Endothelial cell of umbilical vein (primary cell): ENCODE measurements around the gene ATIC. TPM values are rescaled to one million over a fixed set of nuclear protein-coding genes. Genes with fewer than 3 reads are reported as not detected.

Experiments
- BruUV-seq: library from RNA; stranded (reverse); fragments of 400-500 nt; replicated peaks from 2 replicates; lab custom pipeline; 2021; lab: Mats Ljungman, UMichigan
- CTCF ChIA-PET: fragments of 300-600, 350-600 bp; sonication (Branson Sonifier 250); formaldehyde crosslinking; loops from one replicate; lab custom pipeline; 2021; ENCODE audit warnings: antibody characterized with exemption, inconsistent platforms; lab: Charles Lee
- POLR2A ChIA-PET: fragments of 300-600, 350-600 bp; sonication (Branson Sonifier 250); formaldehyde crosslinking; loops from one replicate; lab custom pipeline; 2021; ENCODE audit warnings: antibody characterized with exemption, inconsistent platforms; lab: Charles Lee
- DNase-seq: peaks from one replicate; pipeline ENCODE4 v3.0.0-alpha.2; 2011; ENCODE audit warnings: low read depth, low spot score
- FAIRE-seq: peaks from 2 replicates; lab custom pipeline; 2011; peaks lifted over from hg19 to GRCh38; lab: Jason Lieb, UNC
- H2AFZ ChIP-seq: 2 replicates; pipeline ENCODE4 v1.6.0; 2012; ENCODE audit warnings: low read depth, low read length, control low read depth, inconsistent platforms
- H3K27ac ChIP-seq: 2 replicates; pipeline ENCODE4 v1.5.1; 2011; ENCODE audit warnings: low read depth, mild to moderate bottlenecking, control low read depth, low read length, moderate library complexity; ENCODE audit not compliant: insufficient read depth
- H3K27me3 ChIP-seq, 2 experiments: 2 replicates each; pipeline versions ENCODE4 v1.6.0 to v1.6.1; 2011; ENCODE audit warnings: low read length in 2 of 2, mixed read lengths in 1 of 2; ENCODE audit not compliant: control insufficient read depth in 2 of 2, insufficient read depth in 2 of 2
- H3K36me3 ChIP-seq, 2 experiments: 2 replicates in 1 of 2; 3 replicates in 1 of 2; pipeline ENCODE4 v1.5.1; 2011; ENCODE audit warnings: low read length in 2 of 2, mild to moderate bottlenecking in 1 of 2, moderate library complexity in 1 of 2; ENCODE audit not compliant: control insufficient read depth in 2 of 2, insufficient read depth in 2 of 2; ENCODE audit errors: extremely low read depth in 1 of 2
- H3K4me1 ChIP-seq: 3 replicates; pipeline ENCODE4 v1.5.1; 2011; ENCODE audit warnings: mild to moderate bottlenecking, low read length; ENCODE audit not compliant: control insufficient read depth, insufficient read depth; ENCODE audit errors: extremely low read depth
- H3K4me2 ChIP-seq: 2 replicates; pipeline ENCODE4 v1.6.1; 2011; ENCODE audit warnings: low read length, control low read depth, mixed read lengths; ENCODE audit not compliant: insufficient read depth
- H3K4me3 ChIP-seq, 3 experiments: fragments of 200-600 bp in 1 of 3; sonication (generic), shearing (Covaris generic) in 1 of 3; replicated peaks in 1 of 3; 2 replicates each; pipeline ENCODE4 v1.5.1; 2011 to 2016; ENCODE audit warnings: control low read depth in 3 of 3, low read length in 3 of 3, mild to moderate bottlenecking in 2 of 3, inconsistent platforms in 1 of 3, low read depth in 1 of 3, moderate library complexity in 1 of 3; ENCODE audit not compliant: insufficient read depth in 1 of 3
- H3K79me2 ChIP-seq: 2 replicates; pipeline ENCODE4 v1.6.0; 2012; ENCODE audit warnings: low read length, inconsistent platforms; ENCODE audit not compliant: control insufficient read depth, insufficient read depth
- H3K9ac ChIP-seq: replicated peaks from 2 replicates; pipeline ENCODE3; 2011; ENCODE audit warnings: low read length, control low read depth; ENCODE audit not compliant: insufficient read depth; ENCODE audit errors: extremely low read depth
- H3K9me1 ChIP-seq: replicated peaks from 3 replicates; pipeline ENCODE4 v1.6.0; 2011; ENCODE audit warnings: mild to moderate bottlenecking, low read length; ENCODE audit not compliant: control insufficient read depth, insufficient read depth; ENCODE audit errors: extremely low read depth
- H3K9me3 ChIP-seq: replicated peaks from 2 replicates; pipeline ENCODE4 v1.5.1; 2012; ENCODE audit warnings: low read length, inconsistent platforms; ENCODE audit not compliant: control insufficient read depth, insufficient read depth
- H4K20me1 ChIP-seq: replicated peaks from 2 replicates; pipeline ENCODE3; 2011; ENCODE audit warnings: mild to moderate bottlenecking, low read length; ENCODE audit not compliant: control insufficient read depth, insufficient read depth; ENCODE audit errors: extremely low read depth
- EZH2 ChIP-seq: IDR thresholded peaks from 2 replicates; pipeline ENCODE4 v1.6.1; 2012; ENCODE audit warnings: borderline replicate concordance, low read depth, mild to moderate bottlenecking, moderate library complexity, low read length, inconsistent platforms; ENCODE audit not compliant: severe bottlenecking
- FOS ChIP-seq: IDR thresholded peaks from 2 replicates; pipeline ENCODE4 v1.6.1; 2011; ENCODE audit warnings: mild to moderate bottlenecking, low read length, moderate library complexity, borderline replicate concordance; ENCODE audit not compliant: insufficient read depth
- GATA2 ChIP-seq: IDR thresholded peaks from 2 replicates; pipeline ENCODE4 v1.7.0; 2011; ENCODE audit warnings: low read depth, mild to moderate bottlenecking, moderate library complexity, mixed read lengths, low read length; ENCODE audit not compliant: insufficient read length, insufficient read depth
- JUN ChIP-seq: IDR thresholded peaks from 2 replicates; pipeline ENCODE4 v1.6.1; 2011; ENCODE audit warnings: borderline replicate concordance, low read depth; ENCODE audit not compliant: insufficient read length, insufficient read depth
- MYC ChIP-seq: IDR thresholded peaks from one replicate; pipeline ENCODE4 v1.6.1; 2011; ENCODE audit warnings: mild to moderate bottlenecking, low read depth, low read length
- POLR2A ChIP-seq: IDR thresholded peaks from 2 replicates; pipeline ENCODE4 v1.6.1; 2012; ENCODE audit warnings: low read depth, mild to moderate bottlenecking, control low read depth, low read length
- POLR2AphosphoS5 ChIP-seq: IDR thresholded peaks from 2 replicates; pipeline ENCODE4 v1.6.1; 2012; ENCODE audit warnings: low read depth, mild to moderate bottlenecking, control low read depth, low read length, moderate library complexity; ENCODE audit not compliant: insufficient read depth
- dilution Hi-C: fragments of 300-500 bp; cut with MboI; formaldehyde crosslinking; loops from one replicate; pipeline ENCODE4 v1.15.0; 2019; ENCODE audit warnings: low sequenced_read_pairs; ENCODE audit not compliant: extremely low pct_ligation_motif_present
- intact Hi-C: fragments of 100-400 bp; cut with micrococcal nuclease; formaldehyde crosslinking; loops from one replicate; pipeline ENCODE4 v1.10.0; 2022
- polyA plus RNA-seq, 4 experiments: library from polyadenylated mRNA; depleted of rRNA in 3 of 4; stranded (reverse) in 3 of 4; unstranded in 1 of 4; fragments of >200 nt; gene quantifications; 2 replicates each; pipeline versions ENCODE4 v1.2.1 to v1.2.3, GENCODE V29; 2011 to 2012; ENCODE audit warnings: missing spikeins in 1 of 4
- total RNA-seq: library from RNA; stranded (reverse); gene quantifications from 2 replicates; pipeline ENCODE4 v1.2.3, GENCODE V29; 2021
- TF ChIP-seq, protein P1 (sequence below), 2 donors: IDR thresholded peaks; 1 replicate in 1 of 2; 2 replicates in 1 of 2; pipeline ENCODE4 v1.5.1; 2011; ENCODE audit warnings: low read length in 2 of 2, mild to moderate bottlenecking in 2 of 2, moderate library complexity in 2 of 2, control low read depth in 1 of 2, inconsistent platforms in 1 of 2, low read depth in 1 of 2; ENCODE audit not compliant: insufficient read depth in 1 of 2; ENCODE audit errors: extremely low read depth in 1 of 2
- TF ChIP-seq, protein P2 (sequence below): IDR thresholded peaks from 2 replicates; pipeline ENCODE4 v1.6.1; 2011; ENCODE audit not compliant: insufficient read depth, insufficient read length

ATIC gene
- total and polyA plus RNA-seq, 2 donors (not counting 3 experiments of a cell fraction or from before 2014, with no cell fraction given) = 29.5 to 80.2 TPM

DNA sequence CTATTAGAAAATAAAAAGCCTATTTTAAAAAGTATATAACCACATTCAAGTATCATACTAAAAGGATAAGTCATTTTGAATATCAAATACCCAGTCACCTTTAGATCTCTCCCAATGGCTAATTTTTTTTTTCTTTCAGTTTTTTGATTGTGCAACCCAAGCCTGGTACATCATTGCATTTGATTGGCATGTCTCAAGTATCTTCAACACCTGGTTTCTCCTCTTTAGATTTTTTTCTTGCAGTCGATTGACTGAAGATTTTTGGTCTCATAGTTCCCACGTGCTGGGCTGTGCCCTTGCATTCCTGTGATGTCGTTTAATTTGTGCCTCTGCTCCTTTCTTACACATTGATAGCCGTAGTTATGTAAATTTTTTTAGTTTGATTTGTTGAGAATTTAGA, 40.7 kb downstream of the ATIC start:
- Histone ChIP-seq H3K4me2 (no peak overlapping the region), H2AFZ (no peak overlapping the region), H4K20me1 (no peaks in the 10 kb centered on the region), H3K9me1 (no peaks in the 10 kb centered on the region), H3K27me3 (no peaks in the 10 kb centered on the region), H3K4me1 (no peaks in the 10 kb centered on the region), H3K4me3 (no peak overlapping the region), H3K79me2 (no peaks in the 10 kb centered on the region), H3K9me3 (no peaks in the 10 kb centered on the region), H3K9ac (no peak overlapping the region), H3K27ac (no peak overlapping the region), H3K36me3 (peaks cover 2 to 6% of the 10 kb centered on the region in 2 experiments)
- ChIA-PET POLR2A (no interaction called here), CTCF (no interaction called here)
- intact Hi-C loops = no loop called here
- no TSS peak for BruUV-seq
- no peak for FAIRE-seq
- TF ChIP-seq JUN (no peak), MYC (no peak), EZH2 (no peak), POLR2AphosphoS5 (no peak), POLR2A (no peak), FOS (no peak), GATA2 (no peak)
- TF ChIP-seq, protein P1, sequence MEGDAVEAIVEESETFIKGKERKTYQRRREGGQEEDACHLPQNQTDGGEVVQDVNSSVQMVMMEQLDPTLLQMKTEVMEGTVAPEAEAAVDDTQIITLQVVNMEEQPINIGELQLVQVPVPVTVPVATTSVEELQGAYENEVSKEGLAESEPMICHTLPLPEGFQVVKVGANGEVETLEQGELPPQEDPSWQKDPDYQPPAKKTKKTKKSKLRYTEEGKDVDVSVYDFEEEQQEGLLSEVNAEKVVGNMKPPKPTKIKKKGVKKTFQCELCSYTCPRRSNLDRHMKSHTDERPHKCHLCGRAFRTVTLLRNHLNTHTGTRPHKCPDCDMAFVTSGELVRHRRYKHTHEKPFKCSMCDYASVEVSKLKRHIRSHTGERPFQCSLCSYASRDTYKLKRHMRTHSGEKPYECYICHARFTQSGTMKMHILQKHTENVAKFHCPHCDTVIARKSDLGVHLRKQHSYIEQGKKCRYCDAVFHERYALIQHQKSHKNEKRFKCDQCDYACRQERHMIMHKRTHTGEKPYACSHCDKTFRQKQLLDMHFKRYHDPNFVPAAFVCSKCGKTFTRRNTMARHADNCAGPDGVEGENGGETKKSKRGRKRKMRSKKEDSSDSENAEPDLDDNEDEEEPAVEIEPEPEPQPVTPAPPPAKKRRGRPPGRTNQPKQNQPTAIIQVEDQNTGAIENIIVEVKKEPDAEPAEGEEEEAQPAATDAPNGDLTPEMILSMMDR (IDR thresholded peaks at IDR 0.05; ENCODE audit: extremely low read depth in 1 of 2, insufficient read depth in 1 of 2, low read depth in 1 of 2, low read length in 2 of 2) = no peak
- TF ChIP-seq, protein P2, sequence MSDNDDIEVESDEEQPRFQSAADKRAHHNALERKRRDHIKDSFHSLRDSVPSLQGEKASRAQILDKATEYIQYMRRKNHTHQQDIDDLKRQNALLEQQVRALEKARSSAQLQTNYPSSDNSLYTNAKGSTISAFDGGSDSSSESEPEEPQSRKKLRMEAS = no peak
- DNase-seq = no peak
- dilution Hi-C loops = no loop called here
